Hepatocyte (in vitro differentiated cells): ENCODE results near the gene MUC2.

Experiments
- EZH2 ChIP-seq: fragments of 200-600 bp; sonication (generic); IDR thresholded peaks from 2 replicates; pipeline ENCODE4 v1.6.1; 2016; ENCODE audit warnings: antibody characterized with exemption, mild to moderate bottlenecking, borderline replicate concordance
- EZH2phosphoT487 ChIP-seq: fragments of 200-600 bp; sonication (generic); IDR thresholded peaks from one replicate; pipeline ENCODE4 v1.6.1; 2018; ENCODE audit warnings: antibody characterized with exemption, mild to moderate bottlenecking, low read depth, moderate library complexity; ENCODE audit not compliant: unreplicated experiment, severe bottlenecking

GRCh38 chr11:1031121-1031899 lies 43.4 kb upstream of the MUC2 start:
- TF ChIP-seq EZH2phosphoT487 (no peak), EZH2 (no peak)
